SK-N-MC (cell line): ENCODE data around the gene CPB1.

ENCODE experiments used
- EZH2 ChIP-seq: fragments of 200-600 bp; sonication (generic); IDR thresholded peaks from one replicate; pipeline ENCODE4 v1.6.1; 2017; ENCODE audit warnings: antibody characterized with exemption
- FOXP2 ChIP-seq: optimal IDR thresholded peaks from 2 replicates; pipeline ENCODE3; 2011; ENCODE audit warnings: mild to moderate bottlenecking, moderate library complexity; ENCODE audit not compliant: insufficient read depth; ENCODE audit errors: extremely low read length, control extremely low read depth
- POLR2AphosphoS5 ChIP-seq: IDR thresholded peaks from 2 replicates; pipeline ENCODE4 v1.6.1; 2012; ENCODE audit warnings: mild to moderate bottlenecking, low read depth, low read length, borderline replicate concordance

DNA sequence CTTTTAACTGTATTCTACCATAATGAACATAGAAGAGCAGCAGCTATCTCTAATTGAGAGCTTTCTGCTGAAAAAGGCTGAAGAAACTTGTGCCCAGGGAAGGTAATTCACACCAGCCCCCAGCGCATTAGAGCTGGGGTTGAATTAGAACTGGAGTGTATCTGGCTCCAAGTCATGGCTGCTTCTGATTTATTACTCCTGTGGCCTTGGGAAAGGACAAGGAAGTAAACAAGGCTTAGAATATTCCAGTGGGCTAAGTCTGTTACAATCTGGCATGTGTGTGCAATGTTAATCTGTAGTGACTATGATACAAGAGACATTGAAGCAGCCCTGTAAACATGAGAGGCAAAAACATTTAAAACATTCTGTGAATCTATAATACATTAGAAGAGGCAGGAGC, 55.6 kb downstream of the CPB1 start:
- TF ChIP-seq POLR2AphosphoS5 (no peak), EZH2 (no peak), FOXP2 (no peak)
